HG03095 (cell line): ENCODE data around the gene RYK.

ENCODE experiments used
- ATAC-seq: cut with Tn5 transposase; IDR thresholded peaks from one replicate; pipeline ENCODE4 v1.9.1; 2021; ENCODE audit warnings: moderate library complexity; ENCODE audit not compliant: unreplicated experiment

The RYK gene

GRCh38 chr3:134258761-134259347 lies 8.2 kb upstream of the RYK start:
- ATAC-seq, result no peak

GRCh38 chr3:134255404-134255803 lies 4.7 kb upstream of the RYK start:
- no peak for ATAC-seq

- no peak for ATAC-seq
These were observed 3.0 kb upstream of the RYK start for GRCh38 chr3:134253475-134254226.

- ATAC-seq, result no peak
These were observed 2.1 kb upstream of the RYK start for GRCh38 chr3:134252766-134253165.

- ATAC-seq, result no peak
These were observed 1.2 kb upstream of the RYK start for GRCh38 chr3:134251731-134252391.

GRCh38 chr3:134249935-134250716 lies 533 bp downstream of the RYK start:
- ATAC-seq, result peak; percentile 40

- ATAC-seq, result no peak
These were observed 1.3 kb downstream of the RYK start for GRCh38 chr3:134249296-134249841.

GRCh38 chr3:134244921-134245320 lies 5.7 kb downstream of the RYK start:
- ATAC-seq, result no peak

- no peak for ATAC-seq
These were observed 7.7 kb downstream of the RYK start for GRCh38 chr3:134242649-134243617.

- peak; percentile 47 for ATAC-seq
These were observed 11.1 kb downstream of the RYK start for GRCh38 chr3:134239538-134239937.

- ATAC-seq, result no peak
These were observed 13.1 kb downstream of the RYK start for GRCh38 chr3:134237454-134238145.

GRCh38 chr3:134236505-134237170 lies 14.0 kb downstream of the RYK start:
- ATAC-seq, result peak; percentile 47

GRCh38 chr3:134235577-134236076 lies 15.0 kb downstream of the RYK start:
- no peak for ATAC-seq

- ATAC-seq, result no peak
These were observed 17.7 kb downstream of the RYK start for GRCh38 chr3:134232951-134233350.

- no peak for ATAC-seq
These were observed 18.5 kb downstream of the RYK start for GRCh38 chr3:134232151-134232550.

- ATAC-seq, result no peak
These were observed 19.5 kb downstream of the RYK start for GRCh38 chr3:134231131-134231530.

GRCh38 chr3:134229038-134229437 lies 21.6 kb downstream of the RYK start:
- no peak for ATAC-seq

GRCh38 chr3:134228479-134228878 lies 22.2 kb downstream of the RYK start:
- ATAC-seq, result no peak

- no peak for ATAC-seq
These were observed 22.6 kb downstream of the RYK start for GRCh38 chr3:134228035-134228434.
